ENCODE results near the gene PBXIP1.
"Not testable (repeated sequence)": the region's sequence is repeated elsewhere in the genome, so short reads cannot be mapped to it uniquely, and the experiment has no call there.

The PBXIP1 gene

GRCh38 chr1:154998201-154998780 lies 42.4 kb upstream of the PBXIP1 start:
- Mint-ChIP-seq H3K4me1 (peaks cover 32% of the 10 kb centered on the region), H3K36me3 (peaks cover 16% of the 10 kb centered on the region)

GRCh38 chr1:154996966-154997701 lies 41.2 kb upstream of the PBXIP1 start:
- DNase-seq (ENCODE audit: low spot score in 2 of 2) (no peak), ATAC-seq (no peak)
- Mint-ChIP-seq H3K4me3 (peak overlapping the region; percentile 8), H3K4me1 (peaks cover 32% of the 10 kb centered on the region), H3K36me3 (peaks cover 16% of the 10 kb centered on the region), H3K27ac (no peak overlapping the region), H3K9me3 (no peaks in the 10 kb centered on the region)

More at GRCh38 chr1:154998201-154998780, 42.4 kb upstream of the PBXIP1 start:
- DNase-seq (ENCODE audit: low spot score in 2 of 2) (no peak), ATAC-seq (no peak)
- peak overlapping the region; percentile 93 for H3K4me3 Mint-ChIP-seq
- H3K27ac Mint-ChIP-seq: peak overlapping the region; percentile 91
- no peaks in the 10 kb centered on the region for H3K9me3 Mint-ChIP-seq

- peak overlapping the region; percentile 81 for H3K27ac Mint-ChIP-seq
- H3K4me1 Mint-ChIP-seq: peaks cover 32% of the 10 kb centered on the region
- ATAC-seq; H3K9me3 Mint-ChIP-seq; DNase-seq (ENCODE audit: low spot score in 2 of 2); H3K4me3 Mint-ChIP-seq: not testable (repeated sequence)
- H3K36me3 Mint-ChIP-seq: peaks cover 28% of the 10 kb centered on the region
Observed at GRCh38 chr1:154995301-154995983, 39.5 kb upstream of the PBXIP1 start.

GRCh38 chr1:154994591-154994990 lies 38.7 kb upstream of the PBXIP1 start:
- peaks cover 28% of the 10 kb centered on the region for H3K4me1 Mint-ChIP-seq
- DNase-seq (ENCODE audit: low spot score in 2 of 2): no peak
- H3K4me3 Mint-ChIP-seq: no peak overlapping the region

GRCh38 chr1:154994269-154994587 lies 38.3 kb upstream of the PBXIP1 start:
- H3K4me3 Mint-ChIP-seq: no peak overlapping the region
- H3K9me3 Mint-ChIP-seq: no peaks in the 10 kb centered on the region
- H3K36me3 Mint-ChIP-seq: peaks cover 30% of the 10 kb centered on the region
- H3K4me1 Mint-ChIP-seq: peaks cover 29% of the 10 kb centered on the region
- H3K27ac Mint-ChIP-seq: peak overlapping the region; percentile 81
- DNase-seq (ENCODE audit: low spot score in 2 of 2): no peak
- ATAC-seq: no peak

More at GRCh38 chr1:154994591-154994990, 38.7 kb upstream of the PBXIP1 start:
- H3K36me3 Mint-ChIP-seq: peaks cover 28% of the 10 kb centered on the region
- H3K9me3 Mint-ChIP-seq: no peaks in the 10 kb centered on the region
- peak overlapping the region; percentile 81 for H3K27ac Mint-ChIP-seq
- no peak for ATAC-seq

GRCh38 chr1:154993572-154994268 lies 37.8 kb upstream of the PBXIP1 start, which contains the start of gene LENEP:
TSS of gene LENEP (plus strand) at chr1:154993586. CDS start at chr1:154993608, 22 bp downstream.
- H3K36me3 Mint-ChIP-seq: peaks cover 30% of the 10 kb centered on the region
- no peak within 1 kb of the TSS for H3K4me3 Mint-ChIP-seq
- H3K9me3 Mint-ChIP-seq: no peaks in the 10 kb centered on the region
- peak within 1 kb of the TSS; percentile 81 for H3K27ac Mint-ChIP-seq
- peaks cover 29% of the 10 kb centered on the region for H3K4me1 Mint-ChIP-seq
- ATAC-seq (no peak), DNase-seq (ENCODE audit: low spot score in 2 of 2) (no peak)

GRCh38 chr1:154992721-154993571 lies 37.0 kb upstream of the PBXIP1 start:
- Mint-ChIP-seq H3K4me3 (no peak overlapping the region), H3K4me1 (peaks cover 29% of the 10 kb centered on the region), H3K27ac (peak overlapping the region; percentile 48), H3K9me3 (no peaks in the 10 kb centered on the region), H3K36me3 (peaks cover 38% of the 10 kb centered on the region)
- no peak for DNase-seq (ENCODE audit: low spot score in 2 of 2)
- ATAC-seq: no peak

- peak overlapping the region; percentile 38 for H3K27ac Mint-ChIP-seq
Observed at GRCh38 chr1:154990276-154990675, 34.4 kb upstream of the PBXIP1 start.

GRCh38 chr1:154989195-154989860 lies 33.4 kb upstream of the PBXIP1 start:
- ATAC-seq (no peak), DNase-seq (ENCODE audit: low spot score in 2 of 2) (no peak)
- Mint-ChIP-seq H3K4me1 (peaks cover 20% of the 10 kb centered on the region), H3K9me3 (no peaks in the 10 kb centered on the region), H3K4me3 (no peak overlapping the region), H3K27ac (peak overlapping the region; percentile 64), H3K36me3 (peaks cover 72% of the 10 kb centered on the region)

More at GRCh38 chr1:154990276-154990675, 34.4 kb upstream of the PBXIP1 start:
- Mint-ChIP-seq H3K4me1 (peaks cover 20% of the 10 kb centered on the region), H3K36me3 (peaks cover 62% of the 10 kb centered on the region), H3K9me3 (no peaks in the 10 kb centered on the region), H3K4me3 (no peak overlapping the region)
- ATAC-seq: no peak
- DNase-seq (ENCODE audit: low spot score in 2 of 2): no peak

GRCh38 chr1:154988058-154988954 lies 32.4 kb upstream of the PBXIP1 start:
- DNase-seq (ENCODE audit: low spot score in 2 of 2) (no peak), ATAC-seq (no peak)
- no peak overlapping the region for H3K4me3 Mint-ChIP-seq
- H3K36me3 Mint-ChIP-seq: peaks cover 79% of the 10 kb centered on the region
- no peaks in the 10 kb centered on the region for H3K9me3 Mint-ChIP-seq
- H3K27ac Mint-ChIP-seq: peak overlapping the region; percentile 64
- H3K4me1 Mint-ChIP-seq: peaks cover 20% of the 10 kb centered on the region

- H3K4me1 Mint-ChIP-seq: peaks cover 20% of the 10 kb centered on the region
- DNase-seq (ENCODE audit: low spot score in 2 of 2) (no peak), ATAC-seq (no peak)
- H3K36me3 Mint-ChIP-seq: peaks cover 79% of the 10 kb centered on the region
- no peak overlapping the region for H3K27ac Mint-ChIP-seq
- H3K4me3 Mint-ChIP-seq: no peak overlapping the region
- H3K9me3 Mint-ChIP-seq: no peaks in the 10 kb centered on the region
Observed at GRCh38 chr1:154987326-154987725, 31.4 kb upstream of the PBXIP1 start.

GRCh38 chr1:154986736-154987135 lies 30.8 kb upstream of the PBXIP1 start:
- ATAC-seq; H3K4me3 Mint-ChIP-seq; H3K9me3 Mint-ChIP-seq; DNase-seq (ENCODE audit: low spot score in 2 of 2); H3K27ac Mint-ChIP-seq: not testable (repeated sequence)
- peaks cover 85% of the 10 kb centered on the region for H3K36me3 Mint-ChIP-seq
- peaks cover 20% of the 10 kb centered on the region for H3K4me1 Mint-ChIP-seq

GRCh38 chr1:154983776-154984466 lies 28.0 kb upstream of the PBXIP1 start:
- no peak overlapping the region for H3K27ac Mint-ChIP-seq
- H3K36me3 Mint-ChIP-seq: peaks cover 85% of the 10 kb centered on the region
- no peak overlapping the region for H3K4me3 Mint-ChIP-seq
- H3K4me1 Mint-ChIP-seq: peaks cover 9% of the 10 kb centered on the region
- DNase-seq (ENCODE audit: low spot score in 2 of 2) (no peak), ATAC-seq (no peak)
- no peaks in the 10 kb centered on the region for H3K9me3 Mint-ChIP-seq

Data from stimulated activated effector memory CD8-positive, alpha-beta T cell treated with anti-CD3 and anti-CD28 coated beads, Interleukin-12 subunit alpha, Interleukin-12 subunit beta, amount 100 ng/mL, for 72 hours (primary cell).